ENCODE data around the gene COPZ2.

GRCh38 chr17:47990962-47991731 lies 46.5 kb downstream of the COPZ2 start:
- TF ChIP-seq POLR2A (IDR thresholded peaks at IDR 0.05): no peak
- no peak for TF ChIP-seq CTCF (IDR thresholded peaks at IDR 0.05)
